HepG2 (cell line): ENCODE results near the gene TGM1. TPM values are rescaled to one million over a fixed set of nuclear protein-coding genes. Genes with fewer than 3 reads are reported as not detected.

Experiments
- AGO2 ChIP-seq: fragments of 200-400 bp; formaldehyde crosslinking; optimal IDR thresholded peaks from 2 replicates; pipeline ENCODE3; 2017; ENCODE audit warnings: mild to moderate bottlenecking, low read depth, low read length, moderate library complexity
- CENPX ChIP-seq: sonication (generic); formaldehyde crosslinking; IDR thresholded peaks from 2 replicates; pipeline ENCODE4 v1.9.0; 2021; ENCODE audit warnings: mild to moderate bottlenecking, missing genetic modification reagents, moderate library complexity
- FOXJ3 ChIP-seq: sonication (generic); formaldehyde crosslinking; IDR thresholded peaks from 2 replicates; pipeline ENCODE4 v1.4.0; 2020; ENCODE audit warnings: missing genetic modification reagents, mild to moderate bottlenecking, borderline replicate concordance
- HES4 ChIP-seq: sonication (generic); formaldehyde crosslinking; IDR thresholded peaks from 2 replicates; pipeline ENCODE4 v1.9.0; 2021; ENCODE audit warnings: mild to moderate bottlenecking, missing genetic modification reagents, borderline replicate concordance
- IKZF4 ChIP-seq: sonication (generic); formaldehyde crosslinking; IDR thresholded peaks from 2 replicates; pipeline ENCODE4 v1.5.1; 2020; ENCODE audit warnings: borderline replicate concordance, mild to moderate bottlenecking, low read depth, missing genetic modification reagents; ENCODE audit errors: not compliant biosample characterization
- KAT7 ChIP-seq: IDR thresholded peaks from 2 replicates; pipeline ENCODE4 v1.6.1; 2018; ENCODE audit warnings: borderline replicate concordance, missing compliant biosample characterization
- KAT8 ChIP-seq: IDR thresholded peaks from 2 replicates; pipeline ENCODE4 v1.6.1; 2016; ENCODE audit warnings: missing genetic modification reagents, missing compliant biosample characterization
- MAFF ChIP-seq: IDR thresholded peaks from 2 replicates; pipeline ENCODE4 v1.6.1; 2011; ENCODE audit warnings: low read depth, low read length, improper control_type of control experiment
- NR2C2 ChIP-seq: sonication (generic); formaldehyde crosslinking; IDR thresholded peaks from 2 replicates; pipeline ENCODE4 v1.4.0; 2020; ENCODE audit warnings: missing genetic modification reagents, mild to moderate bottlenecking, moderate library complexity, borderline replicate concordance
- PHF20 ChIP-seq: sonication (generic); formaldehyde crosslinking; IDR thresholded peaks from 2 replicates; pipeline ENCODE4 v1.5.0; 2020; ENCODE audit warnings: mild to moderate bottlenecking, missing genetic modification reagents
- TIGD3 ChIP-seq: sonication (generic); formaldehyde crosslinking; IDR thresholded peaks from 2 replicates; pipeline ENCODE4 v1.5.1; 2020; ENCODE audit warnings: mild to moderate bottlenecking, missing genetic modification reagents, borderline replicate concordance
- ZBTB33 ChIP-seq: sonication (generic); formaldehyde crosslinking; IDR thresholded peaks from 2 replicates; pipeline ENCODE4 v1.4.0; 2020; ENCODE audit warnings: missing genetic modification reagents
- ZSCAN29 ChIP-seq: sonication (generic); formaldehyde crosslinking; conservative IDR thresholded peaks from 2 replicates; pipeline ENCODE4 v1.4.0; 2020; ENCODE audit warnings: mild to moderate bottlenecking, missing genetic modification reagents
- polyA plus RNA-seq, 8 experiments: library from polyadenylated mRNA; depleted of rRNA in 3 of 8; stranded (reverse) in 7 of 8; unstranded in 1 of 8; fragments of >200 nt; fragmentation: Illumina TruSeq in 4 of 8; extraction: Trizol in 4 of 8; gene quantifications; 2 replicates each; pipeline versions ENCODE4 v1.2.1 to v1.2.3, GENCODE V29; 2011 to 2016; ENCODE audit warnings: low read depth in 4 of 8, missing spikeins in 1 of 8, mixed read lengths in 1 of 8; ENCODE audit not compliant: insufficient read depth in 1 of 8
- total RNA-seq, 5 experiments: library from RNA; depleted of rRNA; stranded (reverse); fragments of >200 nt; fragmentation: Illumina TruSeq; extraction: Trizol; gene quantifications; 2 replicates each; pipeline ENCODE4 v1.2.3, GENCODE V29; 2016; ENCODE audit warnings: low read depth in 1 of 5
- TF ChIP-seq, protein P1 (sequence below): sonication (generic); formaldehyde crosslinking; IDR thresholded peaks from 2 replicates; pipeline ENCODE4 v1.5.1; 2020; ENCODE audit warnings: mild to moderate bottlenecking, missing genetic modification reagents, moderate library complexity
- TF ChIP-seq, protein P2 (sequence below): sonication (generic); formaldehyde crosslinking; IDR thresholded peaks from 2 replicates; pipeline ENCODE4 v1.4.0; 2020; ENCODE audit warnings: missing genetic modification reagents, borderline replicate concordance

TGM1 gene
- total and polyA plus RNA-seq, 2 of the 13 experiments (the other 11 are each of a cell fraction or from before 2014, with no cell fraction given), result 3.2 to 10.6 TPM

DNA sequence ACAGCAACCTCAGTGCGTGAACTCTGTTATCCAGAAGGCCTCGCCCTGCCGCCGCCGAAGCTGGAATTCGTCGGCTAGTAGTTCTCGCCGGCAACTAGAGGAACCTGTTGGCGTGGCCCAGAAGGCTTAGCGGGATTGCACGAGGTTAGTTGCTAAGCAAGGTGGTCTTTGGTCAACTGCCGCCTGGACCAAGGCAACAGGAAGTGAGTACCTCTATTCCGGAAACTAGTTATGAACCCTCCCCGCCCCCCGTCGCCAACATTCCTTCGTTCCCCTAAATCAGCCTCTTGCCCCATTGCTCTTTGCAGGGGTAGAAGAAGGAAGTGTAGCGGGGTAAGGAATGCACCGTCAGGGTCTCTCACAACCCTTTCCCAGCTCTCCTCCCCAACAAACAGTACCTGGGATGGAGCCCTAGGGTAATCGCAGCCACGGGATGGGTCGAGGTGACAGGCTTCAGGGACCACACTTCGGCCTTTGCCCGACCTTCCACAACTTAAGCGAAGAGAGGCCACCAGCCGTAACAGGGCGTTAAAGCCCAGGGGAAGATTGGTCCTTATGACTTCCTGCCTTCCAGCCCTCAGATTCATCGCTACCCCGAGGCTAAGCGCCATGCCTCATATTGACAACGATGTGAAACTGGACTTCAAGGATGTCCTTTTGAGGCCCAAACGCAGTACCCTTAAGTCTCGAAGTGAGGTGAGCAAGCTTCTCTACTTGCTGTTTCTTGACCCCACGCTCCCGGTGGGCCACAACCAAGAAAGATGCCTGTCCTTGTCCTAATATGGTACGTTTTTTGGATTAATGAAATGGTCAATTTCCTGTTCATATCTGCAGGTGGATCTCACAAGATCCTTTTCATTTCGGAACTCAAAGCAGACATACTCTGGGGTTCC, 30.1 kb downstream of the TGM1 start, which contains the start of gene GMPR2 (continued):
- TF ChIP-seq ZSCAN29 (CRISPR knock-in tag) (peak; percentile 95), AGO2 (peak; percentile 21), PHF20 (CRISPR knock-in tag) (peak; percentile 42), KAT8 (CRISPR knock-in tag) (peak; percentile 94), CENPX (CRISPR knock-in tag) (no peak), IKZF4 (CRISPR knock-in tag) (peak; percentile 43), HES4 (CRISPR knock-in tag) (peak; percentile 5), ZBTB33 (CRISPR knock-in tag) (0 out of 2 replicates have a peak, but pooled peaks have one; percentile 67), TIGD3 (peak; percentile 90; the same call in 1 of the 2 replicates), FOXJ3 (peak; percentile 92), NR2C2 (CRISPR knock-in tag) (peak; percentile 97), KAT7 (CRISPR knock-in tag) (peak; percentile 73; the same call in 1 of the 2 replicates), MAFF (no peak)
- TF ChIP-seq, protein P1, sequence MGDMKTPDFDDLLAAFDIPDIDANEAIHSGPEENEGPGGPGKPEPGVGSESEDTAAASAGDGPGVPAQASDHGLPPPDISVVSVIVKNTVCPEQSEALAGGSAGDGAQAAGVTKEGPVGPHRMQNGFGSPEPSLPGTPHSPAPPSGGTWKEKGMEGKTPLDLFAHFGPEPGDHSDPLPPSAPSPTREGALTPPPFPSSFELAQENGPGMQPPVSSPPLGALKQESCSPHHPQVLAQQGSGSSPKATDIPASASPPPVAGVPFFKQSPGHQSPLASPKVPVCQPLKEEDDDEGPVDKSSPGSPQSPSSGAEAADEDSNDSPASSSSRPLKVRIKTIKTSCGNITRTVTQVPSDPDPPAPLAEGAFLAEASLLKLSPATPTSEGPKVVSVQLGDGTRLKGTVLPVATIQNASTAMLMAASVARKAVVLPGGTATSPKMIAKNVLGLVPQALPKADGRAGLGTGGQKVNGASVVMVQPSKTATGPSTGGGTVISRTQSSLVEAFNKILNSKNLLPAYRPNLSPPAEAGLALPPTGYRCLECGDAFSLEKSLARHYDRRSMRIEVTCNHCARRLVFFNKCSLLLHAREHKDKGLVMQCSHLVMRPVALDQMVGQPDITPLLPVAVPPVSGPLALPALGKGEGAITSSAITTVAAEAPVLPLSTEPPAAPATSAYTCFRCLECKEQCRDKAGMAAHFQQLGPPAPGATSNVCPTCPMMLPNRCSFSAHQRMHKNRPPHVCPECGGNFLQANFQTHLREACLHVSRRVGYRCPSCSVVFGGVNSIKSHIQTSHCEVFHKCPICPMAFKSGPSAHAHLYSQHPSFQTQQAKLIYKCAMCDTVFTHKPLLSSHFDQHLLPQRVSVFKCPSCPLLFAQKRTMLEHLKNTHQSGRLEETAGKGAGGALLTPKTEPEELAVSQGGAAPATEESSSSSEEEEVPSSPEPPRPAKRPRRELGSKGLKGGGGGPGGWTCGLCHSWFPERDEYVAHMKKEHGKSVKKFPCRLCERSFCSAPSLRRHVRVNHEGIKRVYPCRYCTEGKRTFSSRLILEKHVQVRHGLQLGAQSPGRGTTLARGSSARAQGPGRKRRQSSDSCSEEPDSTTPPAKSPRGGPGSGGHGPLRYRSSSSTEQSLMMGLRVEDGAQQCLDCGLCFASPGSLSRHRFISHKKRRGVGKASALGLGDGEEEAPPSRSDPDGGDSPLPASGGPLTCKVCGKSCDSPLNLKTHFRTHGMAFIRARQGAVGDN (CRISPR knock-in tag), result peak; percentile 99
- TF ChIP-seq, protein P2, sequence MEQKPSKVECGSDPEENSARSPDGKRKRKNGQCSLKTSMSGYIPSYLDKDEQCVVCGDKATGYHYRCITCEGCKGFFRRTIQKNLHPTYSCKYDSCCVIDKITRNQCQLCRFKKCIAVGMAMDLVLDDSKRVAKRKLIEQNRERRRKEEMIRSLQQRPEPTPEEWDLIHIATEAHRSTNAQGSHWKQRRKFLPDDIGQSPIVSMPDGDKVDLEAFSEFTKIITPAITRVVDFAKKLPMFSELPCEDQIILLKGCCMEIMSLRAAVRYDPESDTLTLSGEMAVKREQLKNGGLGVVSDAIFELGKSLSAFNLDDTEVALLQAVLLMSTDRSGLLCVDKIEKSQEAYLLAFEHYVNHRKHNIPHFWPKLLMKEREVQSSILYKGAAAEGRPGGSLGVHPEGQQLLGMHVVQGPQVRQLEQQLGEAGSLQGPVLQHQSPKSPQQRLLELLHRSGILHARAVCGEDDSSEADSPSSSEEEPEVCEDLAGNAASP, result peak; percentile 85
